CD4-positive, alpha-beta T cell treated with Interleukin-6 for 4 hours (primary cell): ENCODE measurements around the gene TSPAN1.

Experiments
- DNase-seq: peaks from one replicate; pipeline ENCODE4 v3.0.0-alpha.2; 2020; ENCODE audit warnings: mixed read lengths

TSPAN1 gene

GRCh38 chr1:46174448-46175231 lies at the start of gene TSPAN1:
TSS of gene TSPAN1 (plus strand) at chr1:46175087. CDS start at chr1:46181108, 6,021 bp downstream.
- no peak for DNase-seq

GRCh38 chr1:46128344-46128743 lies 46.5 kb upstream of the TSPAN1 start:
- no peak for DNase-seq

GRCh38 chr1:46130121-46130520 lies 44.8 kb upstream of the TSPAN1 start:
- no peak for DNase-seq

GRCh38 chr1:46130606-46131005 lies 44.3 kb upstream of the TSPAN1 start:
- no peak for DNase-seq

GRCh38 chr1:46131093-46131492 lies 43.8 kb upstream of the TSPAN1 start:
- DNase-seq, result no peak

GRCh38 chr1:46131712-46132528 lies 43.0 kb upstream of the TSPAN1 start:
- DNase-seq, result peak; percentile 39

GRCh38 chr1:46132529-46133180 lies 42.2 kb upstream of the TSPAN1 start, which contains the start of gene PIK3R3:
TSS of gene PIK3R3 (minus strand) at chr1:46132629. CDS start at chr1:46131952, 677 bp downstream.
- DNase-seq, result peak; percentile 91

GRCh38 chr1:46133181-46133658 lies 41.7 kb upstream of the TSPAN1 start:
- DNase-seq, result no peak

- no peak for DNase-seq
Measured at GRCh38 chr1:46133781-46134350, 41.0 kb upstream of the TSPAN1 start.

- DNase-seq, result no peak
Measured at GRCh38 chr1:46134660-46135331, 40.1 kb upstream of the TSPAN1 start.

- no peak for DNase-seq
Measured at GRCh38 chr1:46136711-46137110, 38.2 kb upstream of the TSPAN1 start.

GRCh38 chr1:46137916-46138315 lies 37.0 kb upstream of the TSPAN1 start:
- DNase-seq, result no peak

- no peak for DNase-seq
Measured at GRCh38 chr1:46148318-46148717, 26.6 kb upstream of the TSPAN1 start.

GRCh38 chr1:46150085-46150484 lies 24.8 kb upstream of the TSPAN1 start:
- no peak for DNase-seq

GRCh38 chr1:46152016-46152415 lies 22.9 kb upstream of the TSPAN1 start:
- DNase-seq, result no peak

GRCh38 chr1:46153228-46153627 lies 21.7 kb upstream of the TSPAN1 start:
- no peak for DNase-seq

- no peak for DNase-seq
Measured at GRCh38 chr1:46153732-46154131, 21.2 kb upstream of the TSPAN1 start.

- DNase-seq, result no peak
Measured at GRCh38 chr1:46157916-46158311, 17.0 kb upstream of the TSPAN1 start.

- no peak for DNase-seq
Measured at GRCh38 chr1:46158312-46159281, 16.3 kb upstream of the TSPAN1 start.

- no peak for DNase-seq
Measured at GRCh38 chr1:46159516-46159915, 15.4 kb upstream of the TSPAN1 start.

GRCh38 chr1:46160212-46160611 lies 14.7 kb upstream of the TSPAN1 start:
- no peak for DNase-seq
